Adrenal gland (tissue), 5 donors: ENCODE results near the gene UFC1.

Experiments used
- CTCF ChIP-seq, 6 experiments: fragments of 450-650 bp in 4 of 6; fragments of 200-600 bp in 2 of 6; sonication (generic) in 1 of 6; IDR thresholded peaks; 1 replicate in 5 of 6; 2 replicates in 1 of 6; pipeline versions ENCODE4 v1.5.1 to v1.8.0; 2016 to 2021; ENCODE audit warnings: antibody characterized with exemption in 6 of 6, mild to moderate bottlenecking in 2 of 6, moderate library complexity in 1 of 6
- POLR2A ChIP-seq, 2 donors: fragments of 450-650 bp; IDR thresholded peaks; one replicate each; pipeline ENCODE4 v1.6.1; 2017; ENCODE audit warnings: antibody characterized with exemption in 2 of 2, mild to moderate bottlenecking in 2 of 2, moderate library complexity in 1 of 2
- donor health status: DM: no; HTN: no; CAD: no.

GRCh38 chr1:161145832-161146231, 7.9 kb upstream of the UFC1 start:
- no peak for TF ChIP-seq CTCF (IDR thresholded peaks at IDR 0.05)
- no peak for TF ChIP-seq POLR2A (IDR thresholded peaks at IDR 0.05)
